Suprapubic skin (tissue), 4 donors: Measurements from ENCODE around the gene RAB26.

Experiments
- CTCF ChIP-seq, 2 donors: fragments of 200-600 bp in 1 of 2; fragments of 450-650 bp in 1 of 2; sonication (generic) in 1 of 2; IDR thresholded peaks; one replicate each; pipeline ENCODE4 v1.5.1; 2016 to 2019; ENCODE audit warnings: antibody characterized with exemption in 2 of 2, mild to moderate bottlenecking in 1 of 2, moderate library complexity in 1 of 2
- EP300 ChIP-seq: sonication (generic); formaldehyde crosslinking; IDR thresholded peaks from one replicate; pipeline ENCODE4 v1.6.1; 2017; ENCODE audit warnings: antibody characterized with exemption
- POLR2A ChIP-seq, 2 donors: fragments of 450-650 bp; IDR thresholded peaks; one replicate each; pipeline ENCODE4 v1.6.1; 2017; ENCODE audit warnings: antibody characterized with exemption in 2 of 2, mild to moderate bottlenecking in 2 of 2, moderate library complexity in 2 of 2
- POLR2AphosphoS5 ChIP-seq, 3 donors: sonication (generic); formaldehyde crosslinking; IDR thresholded peaks; one replicate each; pipeline ENCODE4 v1.6.1; 2017; ENCODE audit warnings: antibody characterized with exemption in 3 of 3

DNA sequence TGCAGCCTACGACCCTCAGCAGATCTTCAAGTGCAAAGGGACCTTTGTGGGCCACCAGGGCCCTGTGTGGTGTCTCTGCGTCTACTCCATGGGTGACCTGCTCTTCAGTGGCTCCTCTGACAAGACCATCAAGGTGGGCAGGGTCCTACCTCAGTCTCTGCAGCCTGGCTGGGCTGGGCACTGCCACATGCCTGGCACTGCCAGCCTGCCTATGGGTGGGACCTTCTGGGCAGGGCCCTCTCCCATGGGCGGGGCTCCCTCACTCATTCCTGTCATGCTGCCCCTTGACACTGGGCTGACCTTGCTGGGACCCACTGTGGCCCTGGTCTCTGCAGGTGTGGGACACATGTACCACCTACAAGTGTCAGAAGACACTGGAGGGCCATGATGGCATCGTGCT, 25.5 kb downstream of the RAB26 start:
- TF ChIP-seq CTCF (IDR thresholded peaks at IDR 0.05) (no peak), EP300 (no peak), POLR2A (IDR thresholded peaks at IDR 0.05) (no peak), POLR2AphosphoS5 (IDR thresholded peaks at IDR 0.05) (no peak)
